NCI-H510A (cell line): ENCODE results near the gene ST8SIA2.

ENCODE experiments used
- DNase-seq: peaks from one replicate; lab custom pipeline; 2025; lab: John Stamatoyannopoulos, UW

The ST8SIA2 gene, protein sequence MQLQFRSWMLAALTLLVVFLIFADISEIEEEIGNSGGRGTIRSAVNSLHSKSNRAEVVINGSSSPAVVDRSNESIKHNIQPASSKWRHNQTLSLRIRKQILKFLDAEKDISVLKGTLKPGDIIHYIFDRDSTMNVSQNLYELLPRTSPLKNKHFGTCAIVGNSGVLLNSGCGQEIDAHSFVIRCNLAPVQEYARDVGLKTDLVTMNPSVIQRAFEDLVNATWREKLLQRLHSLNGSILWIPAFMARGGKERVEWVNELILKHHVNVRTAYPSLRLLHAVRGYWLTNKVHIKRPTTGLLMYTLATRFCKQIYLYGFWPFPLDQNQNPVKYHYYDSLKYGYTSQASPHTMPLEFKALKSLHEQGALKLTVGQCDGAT

DNA sequence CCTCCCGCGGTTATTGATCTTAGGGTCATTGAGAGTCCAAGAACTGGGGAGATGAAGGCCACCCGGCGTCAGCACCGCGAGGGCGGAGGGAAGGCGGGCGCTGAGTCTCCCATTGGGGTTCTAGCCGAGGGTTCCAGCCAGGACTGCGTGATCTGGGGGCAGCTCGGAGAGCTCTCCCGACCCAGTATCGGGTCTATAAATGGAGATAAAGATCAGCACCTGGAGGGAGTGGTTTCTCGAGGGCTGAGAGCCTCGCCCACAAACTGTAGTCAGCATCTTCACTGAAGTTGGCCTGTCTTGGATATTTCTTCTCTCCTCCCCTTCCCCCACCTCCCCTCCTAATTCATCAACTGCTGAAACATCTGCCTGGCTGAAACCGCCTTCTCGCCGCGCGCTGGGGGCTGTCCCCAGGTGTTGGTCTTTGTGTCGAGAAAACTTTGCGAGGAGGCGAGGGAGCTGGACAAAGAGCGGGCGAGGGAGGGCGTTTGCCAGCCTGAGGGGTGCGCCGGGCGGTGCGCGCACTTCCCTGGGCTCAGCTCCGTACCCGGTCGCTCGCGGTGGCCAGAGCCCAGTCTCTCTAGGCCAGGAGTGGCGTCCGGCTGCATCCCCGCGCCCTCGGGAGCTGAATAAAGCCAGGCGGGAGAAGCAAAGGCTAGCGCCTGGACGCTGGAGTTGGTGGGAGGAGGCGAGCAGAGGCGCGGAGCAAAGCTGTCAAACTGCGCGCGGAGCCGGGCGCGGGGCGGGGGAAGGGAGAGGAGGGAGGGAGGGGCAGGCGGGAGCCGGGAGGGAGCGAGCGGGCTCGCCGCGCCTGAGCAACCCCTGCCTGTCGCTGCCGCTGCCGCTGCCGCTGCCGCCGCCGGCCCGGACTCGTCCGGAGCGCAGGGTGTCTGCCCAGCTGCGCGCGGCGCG lies at the start of gene ST8SIA2:
Gene ST8SIA2 (plus strand): TSS at position 811 of the 909 bp plus-strand sequence. CDS start 184 bp downstream, outside the sequence.
- no peak for DNase-seq

DNA sequence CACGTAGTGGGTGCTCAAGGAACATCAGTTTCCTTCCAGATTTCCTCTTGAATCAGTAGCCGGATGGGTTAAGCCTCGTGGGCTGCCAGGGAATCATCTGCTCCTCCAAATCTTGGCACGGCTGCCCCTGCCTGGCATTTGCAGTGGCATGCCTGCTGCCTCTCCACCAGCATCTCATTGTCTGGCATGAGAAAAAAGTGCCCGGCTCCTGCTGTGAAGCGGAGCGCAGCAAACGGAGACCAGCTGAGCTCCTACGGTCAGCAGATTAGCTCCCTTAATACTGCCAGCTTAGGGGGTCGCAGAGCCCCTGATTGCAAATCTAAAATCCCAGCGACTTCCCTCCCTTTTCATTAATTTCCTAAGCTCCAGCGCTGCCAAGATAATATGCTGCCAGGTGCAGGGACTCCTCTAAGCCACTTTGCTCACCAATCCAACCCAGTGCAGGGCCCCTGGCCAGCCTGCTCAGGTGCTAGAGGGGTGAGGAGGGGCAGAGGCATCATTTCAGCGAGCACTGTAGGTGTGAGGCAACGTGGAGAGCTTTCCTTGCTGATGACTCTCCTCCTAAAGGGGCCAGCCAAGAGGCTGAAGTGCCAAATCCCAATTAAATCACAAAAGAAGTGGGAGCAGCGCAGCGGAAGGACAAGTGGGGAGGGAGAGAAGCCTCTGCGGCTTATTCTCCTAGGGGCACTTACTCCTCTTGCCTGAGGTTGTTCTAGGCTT lies 49.6 kb upstream of the ST8SIA2 start:
- DNase-seq: peak; percentile 9

DNA sequence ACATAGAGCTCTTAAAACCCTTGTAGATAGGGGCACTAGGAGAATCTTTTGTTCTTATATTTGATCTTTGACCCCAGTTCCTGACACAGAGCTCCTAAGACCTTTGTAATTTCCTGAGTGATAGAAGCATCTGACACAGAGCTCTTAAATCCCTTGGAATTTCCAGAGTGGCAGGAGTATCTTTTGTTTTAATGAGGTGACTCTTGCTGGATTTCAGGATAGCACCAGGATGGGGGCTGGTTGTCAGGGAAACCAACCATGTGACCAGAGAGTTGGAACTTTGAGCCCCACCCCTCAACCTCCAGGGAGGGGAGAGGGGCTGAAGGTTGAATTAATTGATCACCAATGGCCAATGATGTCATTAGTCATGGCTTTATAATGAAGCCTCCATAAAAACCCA lies 47.6 kb upstream of the ST8SIA2 start:
- no peak for DNase-seq

DNA sequence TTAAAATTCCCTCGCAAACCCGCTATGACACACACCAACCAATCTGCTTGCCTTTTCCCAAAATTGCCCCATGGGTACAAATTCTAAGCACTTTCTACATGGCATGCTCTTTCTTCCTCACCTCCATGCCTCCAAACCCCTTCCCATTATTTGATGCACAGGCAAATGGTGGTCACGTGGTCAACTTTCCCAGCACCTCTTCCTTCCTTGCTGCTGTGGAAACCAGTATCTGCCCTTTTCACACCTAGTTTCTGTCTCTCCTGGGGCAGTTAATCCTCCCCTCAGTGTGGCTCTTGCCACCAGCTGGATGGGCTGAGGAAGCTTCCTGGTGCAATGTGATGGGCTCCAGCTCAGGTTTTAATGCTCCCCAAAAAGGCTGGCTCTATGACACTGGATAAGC lies 38.4 kb upstream of the ST8SIA2 start:
- DNase-seq: no peak

DNA sequence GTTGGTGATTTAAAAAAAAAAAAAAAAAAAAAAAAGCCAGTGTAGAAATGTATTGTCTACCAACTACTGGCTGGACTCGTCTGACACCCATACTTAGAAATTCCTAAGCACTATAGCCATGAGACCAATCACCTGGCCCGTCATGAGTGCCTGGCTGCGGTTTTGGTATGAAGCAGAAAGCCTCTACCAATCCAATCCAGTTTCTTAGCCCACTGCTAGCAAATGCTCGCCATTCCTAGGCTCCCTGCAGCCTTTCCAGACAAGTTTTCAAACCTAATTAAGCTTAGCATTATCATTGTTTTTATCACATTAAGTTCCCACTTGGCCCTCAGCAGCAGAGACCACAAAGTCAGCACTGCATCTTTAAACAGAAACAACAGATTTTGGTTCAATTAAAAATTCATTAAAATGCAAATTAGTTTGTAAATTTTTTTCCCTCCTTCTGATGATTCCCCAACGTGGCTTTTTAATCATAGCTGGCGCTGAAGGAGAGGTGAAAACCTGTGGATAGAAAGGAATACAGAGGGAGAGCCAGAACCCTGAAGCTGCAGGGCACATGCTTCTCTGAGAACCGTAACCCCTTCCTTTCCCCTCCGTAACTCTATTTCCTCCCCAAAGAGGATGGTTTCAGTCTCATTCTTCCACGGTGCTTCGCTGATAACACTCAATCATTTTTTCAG lies 32.2 kb upstream of the ST8SIA2 start:
- no peak for DNase-seq

DNA sequence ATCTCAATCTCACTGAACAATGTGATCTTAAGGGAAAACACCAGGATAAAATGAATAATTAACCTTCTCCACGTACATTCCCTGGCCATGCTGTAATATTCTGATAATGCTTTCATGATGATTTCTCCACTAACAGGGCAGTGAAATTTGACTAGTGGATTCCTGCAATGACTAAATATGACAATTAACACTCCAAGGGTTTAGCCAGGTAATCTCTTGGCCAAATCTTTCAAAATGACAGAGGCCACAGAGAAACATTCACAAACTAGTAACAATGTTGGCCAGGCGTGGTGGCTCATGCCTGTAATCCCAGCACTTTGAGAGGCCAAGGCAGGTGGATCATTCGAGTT lies 31.7 kb upstream of the ST8SIA2 start:
- no peak for DNase-seq

DNA sequence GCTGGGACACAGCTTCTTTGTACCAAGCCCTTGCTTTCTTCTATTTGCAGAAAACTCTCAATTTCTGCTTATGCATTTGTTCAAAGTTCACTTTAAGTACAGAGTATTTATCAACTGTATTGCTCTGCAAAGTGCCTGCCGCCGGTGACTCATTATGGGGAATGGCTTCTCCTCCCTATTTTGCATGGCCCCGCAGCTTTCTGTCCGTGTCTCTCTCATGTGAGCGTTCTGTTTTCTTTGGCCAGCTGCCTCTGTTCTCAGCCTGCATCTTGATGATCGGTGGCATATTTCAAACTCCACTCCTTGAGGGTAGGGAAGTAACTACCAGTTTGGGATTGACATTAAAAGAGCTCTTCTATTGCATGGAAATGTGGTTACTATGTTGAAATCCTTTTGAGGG lies 28.6 kb upstream of the ST8SIA2 start:
- DNase-seq: no peak

DNA sequence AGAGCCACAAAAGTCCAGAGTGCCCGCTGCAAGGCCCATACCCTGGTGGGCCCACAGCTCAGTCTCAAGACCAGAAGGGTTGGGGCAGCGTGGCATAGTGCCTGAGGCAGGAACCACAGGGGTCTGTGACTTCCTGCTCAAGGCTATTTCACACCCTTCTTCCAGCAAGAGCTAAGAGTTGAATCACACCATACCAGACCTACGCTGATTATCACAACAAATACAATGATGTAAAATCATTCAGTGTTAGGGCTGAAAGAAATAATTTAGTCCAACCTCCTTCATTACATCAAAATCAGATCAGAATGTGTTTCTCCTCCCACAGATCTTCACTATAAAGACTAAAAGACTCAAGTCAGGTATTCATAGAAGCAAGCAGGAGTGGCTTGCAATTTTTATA lies 27.8 kb upstream of the ST8SIA2 start:
- DNase-seq: no peak

DNA sequence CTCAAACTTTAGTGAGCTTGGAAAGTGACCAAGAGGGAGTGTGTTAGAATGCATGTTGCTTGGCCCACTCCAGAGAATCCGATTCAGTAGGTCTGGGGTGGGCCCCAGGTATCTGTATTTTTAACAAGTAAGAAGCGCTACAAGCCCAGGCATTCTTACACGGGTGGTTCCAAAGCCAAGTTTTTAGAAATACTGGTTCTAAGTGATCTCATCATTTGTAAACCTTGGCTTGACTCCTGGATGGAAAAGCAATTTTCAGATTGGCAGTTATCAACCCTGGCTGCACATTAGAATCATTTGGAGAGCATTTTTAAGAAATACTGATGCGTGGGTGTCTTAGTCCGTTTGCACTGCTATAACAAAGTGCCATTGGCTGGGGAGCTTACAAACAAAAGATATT lies 27.3 kb upstream of the ST8SIA2 start:
- no peak for DNase-seq

DNA sequence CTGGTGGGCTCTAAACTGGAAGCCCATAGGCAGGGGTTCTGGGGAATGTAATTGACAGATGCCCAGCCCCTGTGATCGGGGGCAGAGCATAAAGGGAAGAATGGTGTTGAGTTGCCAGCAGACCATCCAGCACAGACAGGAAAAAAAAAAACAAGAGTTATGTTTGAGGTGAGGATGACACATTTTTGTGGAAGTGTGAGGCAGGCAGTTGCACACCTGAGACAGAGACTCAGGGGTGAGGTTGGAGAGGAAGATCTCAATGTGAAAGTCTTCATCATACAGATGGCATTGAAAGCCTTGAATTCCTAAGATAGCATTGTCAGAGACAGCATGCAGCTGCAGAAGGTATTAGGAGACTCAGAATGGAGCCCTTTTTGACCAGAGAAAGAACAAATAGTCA lies 18.6 kb upstream of the ST8SIA2 start:
- DNase-seq: no peak

DNA sequence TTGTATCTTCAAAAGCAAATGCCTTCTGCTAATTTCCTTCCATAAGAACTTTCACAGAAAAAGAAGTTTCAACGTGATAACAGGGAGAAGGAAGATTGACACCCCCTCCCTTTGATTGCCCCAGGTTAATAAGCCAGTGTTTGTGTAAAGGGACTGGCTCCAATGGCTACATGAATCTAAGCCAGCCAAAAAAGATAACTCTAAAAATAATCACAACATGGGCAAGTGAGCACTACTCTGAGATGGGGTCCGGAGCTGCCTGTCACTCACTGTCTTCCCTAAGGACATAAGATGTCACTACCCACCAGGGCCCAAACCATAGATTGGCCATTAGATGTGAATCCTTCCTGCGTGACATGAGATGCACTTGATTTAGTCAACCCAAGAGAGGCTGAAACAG lies 17.6 kb upstream of the ST8SIA2 start:
- no peak for DNase-seq

DNA sequence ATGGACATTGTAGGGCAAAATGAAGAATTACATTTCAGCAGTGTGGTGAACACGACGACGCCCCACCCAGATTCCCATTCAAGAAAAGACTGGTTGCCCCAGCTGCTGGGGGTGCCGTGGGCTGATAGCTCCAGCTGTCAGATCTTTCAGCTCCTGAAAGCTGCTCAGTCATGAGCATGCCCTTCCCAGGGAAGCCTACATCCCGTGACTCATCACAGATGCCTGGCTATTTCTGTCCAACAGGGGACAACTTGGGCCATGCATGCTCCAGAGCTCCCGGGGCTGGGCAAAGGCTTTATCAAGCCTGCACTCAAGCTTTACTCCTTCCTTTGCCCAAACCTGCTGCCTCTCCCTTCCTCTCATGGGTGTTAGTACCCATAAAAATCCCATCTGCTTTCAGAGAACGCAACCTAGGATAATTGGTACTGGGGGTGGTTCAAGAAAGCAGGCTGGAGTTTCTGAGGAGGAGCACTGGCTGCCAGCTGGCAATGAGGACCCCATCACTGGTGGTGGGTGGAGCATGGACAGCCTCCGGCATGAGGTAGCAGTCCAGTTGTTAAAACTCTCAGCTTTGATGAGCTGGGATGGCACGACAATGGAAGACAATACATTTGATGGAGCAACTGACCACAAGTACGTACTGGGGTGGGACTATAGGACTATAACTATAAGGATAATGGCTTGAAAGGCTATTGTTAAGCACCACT lies 16.4 kb upstream of the ST8SIA2 start:
- DNase-seq: no peak

DNA sequence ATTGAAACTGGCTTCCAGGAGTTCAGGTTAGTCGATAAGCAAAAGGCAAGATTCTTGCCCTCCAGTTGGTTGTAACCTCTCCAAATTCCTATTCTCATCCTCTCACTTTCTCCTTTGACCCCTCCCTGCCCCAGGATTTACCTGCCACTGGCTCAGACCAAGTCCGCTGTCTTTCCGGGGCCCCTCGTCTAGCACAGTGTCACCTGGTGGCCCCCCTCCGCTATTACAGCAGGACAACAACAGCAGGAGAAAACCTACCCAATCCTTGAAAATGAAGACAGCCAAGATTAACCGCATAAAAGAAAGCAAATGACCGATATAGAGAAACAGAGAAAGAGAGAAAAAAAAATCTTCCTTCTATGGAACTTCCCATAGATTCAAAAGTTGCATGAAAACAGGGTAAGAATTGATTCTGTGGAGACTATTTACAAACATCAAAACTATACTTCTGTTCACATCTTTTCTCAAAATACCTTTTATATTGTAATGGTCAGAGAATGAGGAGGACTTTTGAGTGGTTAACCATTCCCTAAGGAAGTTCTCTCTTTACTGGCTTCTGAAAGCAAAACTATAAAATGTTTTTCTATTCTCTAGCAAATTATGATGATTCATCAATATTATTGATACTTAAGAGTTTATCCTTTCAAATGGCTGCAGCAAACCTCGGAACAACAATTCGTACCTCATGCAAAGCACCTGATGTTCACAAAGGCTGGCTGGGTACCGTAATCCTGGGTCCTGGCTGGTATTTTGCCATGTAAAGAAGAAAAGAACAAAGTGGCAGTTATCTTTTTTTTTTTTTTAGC lies 10.0 kb upstream of the ST8SIA2 start:
- DNase-seq: no peak

DNA sequence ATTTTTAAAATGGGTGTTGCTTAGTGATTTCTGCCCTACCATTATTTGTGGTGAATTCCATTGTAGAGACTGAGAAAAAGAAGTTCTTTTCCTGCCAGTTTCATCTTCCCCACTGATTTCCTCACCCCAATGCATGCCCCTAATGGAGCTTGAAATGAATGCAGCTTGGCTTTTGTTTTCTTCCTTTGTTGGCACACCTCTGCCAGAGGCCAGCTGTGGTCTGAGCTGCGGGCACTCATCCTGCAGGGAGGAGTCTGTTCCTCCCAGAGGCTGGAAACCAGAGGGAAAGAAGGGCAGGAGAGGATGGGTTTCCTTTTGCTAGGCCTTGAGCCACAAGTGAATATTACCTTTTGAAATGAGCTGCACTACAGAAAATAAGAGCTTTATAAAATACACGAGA lies 9.3 kb upstream of the ST8SIA2 start:
- no peak for DNase-seq

DNA sequence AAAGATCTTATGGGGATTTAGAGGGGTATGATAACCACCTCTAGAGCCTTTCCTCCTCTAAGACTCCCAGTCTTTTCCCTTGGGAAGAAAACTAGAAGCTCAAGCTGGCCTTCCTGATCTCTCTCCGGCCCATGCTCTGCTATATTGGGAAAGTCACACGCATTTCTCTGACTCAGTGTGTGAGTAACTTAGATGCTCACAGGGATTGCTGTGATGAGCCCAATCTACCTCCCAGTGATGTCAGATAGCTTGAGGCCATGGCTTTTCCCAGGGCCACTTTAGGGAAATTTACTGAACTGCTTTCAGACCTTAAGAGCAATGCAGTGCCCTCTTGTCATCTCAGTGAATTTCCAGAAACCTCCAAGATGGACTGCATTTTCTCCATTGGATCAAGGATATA lies 8.6 kb upstream of the ST8SIA2 start:
- DNase-seq: no peak

DNA sequence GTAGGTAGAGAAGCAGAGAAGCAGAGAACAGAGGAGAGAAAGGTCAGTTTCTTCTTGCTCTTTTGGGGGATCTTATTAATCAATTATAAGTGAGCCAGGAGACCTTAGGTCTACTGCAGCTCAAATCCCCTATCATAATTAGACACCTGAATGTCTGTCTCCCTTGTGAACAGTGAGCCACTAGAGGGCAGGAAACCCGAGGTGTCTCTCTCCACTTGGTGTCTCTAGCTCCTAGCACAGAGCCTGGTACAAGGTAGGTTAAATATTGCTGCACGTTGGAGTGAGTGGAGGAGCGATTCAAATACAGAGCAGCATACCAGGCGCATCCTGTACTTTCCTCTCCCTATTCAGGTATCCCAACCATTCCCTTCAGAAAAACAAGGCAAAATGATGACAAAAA lies 2.0 kb upstream of the ST8SIA2 start:
- no peak for DNase-seq

DNA sequence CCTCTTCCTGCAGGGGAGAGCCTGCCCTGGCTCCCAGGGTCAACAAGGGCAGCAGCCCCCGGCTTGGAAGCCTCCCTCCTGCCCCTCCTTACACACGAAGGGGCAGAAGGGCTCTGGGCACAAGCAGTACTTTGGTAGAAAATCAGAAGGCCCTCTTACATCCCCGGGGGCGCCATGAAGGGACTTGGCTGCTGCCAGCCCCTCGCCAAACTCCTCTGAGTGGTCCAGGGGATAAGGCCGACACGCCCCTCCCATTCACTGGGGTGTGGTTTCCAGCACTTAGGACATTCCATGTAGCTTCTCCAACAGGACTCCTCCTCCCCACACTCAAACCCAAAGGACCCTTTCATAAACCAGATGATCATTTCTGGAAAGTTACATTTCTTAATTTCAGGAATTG lies 1.2 kb upstream of the ST8SIA2 start:
- no peak for DNase-seq

DNA sequence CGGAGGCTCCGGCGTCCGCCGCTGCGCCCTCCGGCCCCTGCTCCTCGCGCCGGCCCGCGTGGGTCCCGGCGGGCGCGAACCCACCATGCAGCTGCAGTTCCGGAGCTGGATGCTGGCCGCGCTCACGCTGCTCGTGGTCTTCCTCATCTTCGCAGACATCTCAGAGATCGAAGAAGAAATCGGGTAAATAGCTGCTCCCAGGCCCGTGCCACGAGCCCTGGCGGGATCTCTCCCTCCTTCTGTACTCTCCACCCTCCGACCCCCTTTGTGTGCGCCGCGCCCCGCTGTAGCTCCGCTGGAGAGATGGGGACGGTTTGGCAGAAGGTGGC lies 263 bp downstream of the ST8SIA2 start:
- no peak for DNase-seq

DNA sequence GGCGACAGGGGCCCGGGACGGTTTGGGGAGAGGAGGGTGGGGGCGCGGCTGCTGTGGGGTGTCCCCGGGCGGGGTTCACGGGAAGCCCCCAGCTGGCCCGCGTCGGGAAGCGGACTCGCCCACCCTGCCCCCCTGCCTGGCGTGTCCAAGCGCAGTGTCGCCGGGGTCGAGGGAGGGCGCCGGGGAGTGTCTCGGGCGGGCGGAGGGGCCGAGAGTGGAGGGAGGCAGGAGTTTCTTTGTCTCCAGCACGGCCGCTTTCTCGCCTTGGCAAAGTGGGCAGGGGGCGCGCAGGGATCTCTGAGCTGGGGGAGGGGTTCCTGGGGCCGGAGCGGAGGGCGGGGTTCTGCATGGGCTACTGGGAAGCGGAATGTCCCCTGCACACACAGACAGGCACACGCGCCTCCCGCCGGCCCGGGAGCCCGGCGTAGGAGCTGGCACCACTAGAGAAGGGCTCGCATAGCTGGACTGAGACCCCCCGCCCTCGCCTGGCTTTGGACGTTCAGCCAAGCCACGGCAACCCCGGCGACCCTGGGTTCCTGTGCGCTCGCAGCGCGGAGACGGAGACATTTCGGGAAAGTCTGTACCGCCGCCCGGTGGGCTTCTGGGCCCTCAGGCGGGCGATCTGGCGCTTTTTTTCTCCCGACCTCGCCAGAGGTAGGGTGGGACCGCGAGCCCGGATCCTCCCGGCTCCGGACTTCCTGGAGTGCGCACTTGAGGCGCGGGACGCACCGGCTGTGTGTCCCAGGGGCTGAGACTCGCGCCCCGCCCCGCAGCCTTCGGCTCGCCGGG lies 822 bp downstream of the ST8SIA2 start:
- DNase-seq: no peak

DNA sequence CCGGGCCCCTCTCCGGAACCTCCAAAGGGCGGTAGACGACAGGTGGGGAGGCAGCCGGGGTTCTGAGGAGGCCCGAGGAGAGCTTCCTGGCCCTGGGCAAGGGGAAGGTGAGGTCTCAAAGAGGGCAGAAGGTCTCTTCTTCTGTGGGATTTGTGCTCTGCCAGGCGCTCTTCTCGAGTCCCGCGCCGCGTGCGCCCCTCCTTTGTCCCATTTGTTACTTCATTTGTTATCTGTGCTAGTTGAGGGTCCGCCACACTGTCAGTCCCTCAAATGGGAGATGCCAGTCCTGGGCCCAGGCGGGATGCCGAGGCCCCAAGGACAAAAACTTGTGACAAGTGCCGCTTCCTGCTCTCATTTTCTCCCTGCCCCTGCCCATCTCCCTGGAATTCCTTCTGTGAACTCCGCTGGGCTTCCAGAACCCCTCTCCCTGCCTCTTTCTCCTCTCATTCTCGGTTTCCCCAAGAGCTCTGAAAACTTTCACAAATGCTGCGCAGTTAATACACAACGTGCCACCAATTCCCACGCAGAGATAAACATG lies 1.5 kb downstream of the ST8SIA2 start:
- no peak for DNase-seq
